Gastrocnemius medialis (tissue), 4 donors: ENCODE measurements around the gene SHC1.

Experiments
- CTCF ChIP-seq, 5 experiments: fragments of 450-650 bp in 3 of 5; fragments of 200-600 bp in 2 of 5; sonication (generic) in 2 of 5; IDR thresholded peaks in 4 of 5; conservative IDR thresholded peaks in 1 of 5; 1 replicate in 4 of 5; 2 replicates in 1 of 5; pipeline ENCODE4 v1.5.1; 2016 to 2019; ENCODE audit warnings: antibody characterized with exemption in 5 of 5, mild to moderate bottlenecking in 3 of 5, moderate library complexity in 3 of 5
- POLR2A ChIP-seq, 2 donors: fragments of 450-650 bp; IDR thresholded peaks; one replicate each; pipeline ENCODE4 v1.6.1; 2017; ENCODE audit warnings: antibody characterized with exemption in 2 of 2, mild to moderate bottlenecking in 2 of 2, moderate library complexity in 2 of 2

- no peak for TF ChIP-seq POLR2A (IDR thresholded peaks at IDR 0.05)
- no peak for TF ChIP-seq CTCF (IDR thresholded peaks at IDR 0.05 in 4 of 5, conservative IDR thresholded peaks at IDR 0.05 in 1 of 5)
These were observed 13.4 kb downstream of the SHC1 start for GRCh38 chr1:154957091-154957657.
